GM18498 (cell line): ENCODE measurements around the gene ZNF747.

Experiments used
- ATAC-seq: cut with Tn5 transposase; IDR thresholded peaks from one replicate; pipeline ENCODE4 v1.9.1; 2021; ENCODE audit warnings: mild to moderate bottlenecking, moderate library complexity; ENCODE audit not compliant: unreplicated experiment

Gene ZNF747

GRCh38 chr16:30519120-30520049, 15.3 kb downstream of the ZNF747 start:
- no peak for ATAC-seq

GRCh38 chr16:30518552-30518951, 16.1 kb downstream of the ZNF747 start:
- ATAC-seq, result no peak

GRCh38 chr16:30515275-30515674, 19.4 kb downstream of the ZNF747 start:
- ATAC-seq, result no peak

GRCh38 chr16:30511509-30511908, 23.1 kb downstream of the ZNF747 start:
- ATAC-seq, result no peak

- no peak for ATAC-seq
These were observed 24.2 kb downstream of the ZNF747 start for GRCh38 chr16:30510376-30510938.

GRCh38 chr16:30509081-30509765, 25.4 kb downstream of the ZNF747 start:
- no peak for ATAC-seq

- ATAC-seq, result no peak
These were observed 31.0 kb downstream of the ZNF747 start for GRCh38 chr16:30503403-30504296.

GRCh38 chr16:30499284-30499683, 35.4 kb downstream of the ZNF747 start:
- ATAC-seq, result no peak

- ATAC-seq, result no peak
These were observed 39.9 kb downstream of the ZNF747 start for GRCh38 chr16:30494709-30495108.

GRCh38 chr16:30493941-30494488, 40.6 kb downstream of the ZNF747 start:
- no peak for ATAC-seq

GRCh38 chr16:30491744-30492308, 42.8 kb downstream of the ZNF747 start:
- ATAC-seq, result no peak

- no peak for ATAC-seq
These were observed 43.4 kb downstream of the ZNF747 start for GRCh38 chr16:30491229-30491628.

GRCh38 chr16:30490210-30490609, 44.4 kb downstream of the ZNF747 start:
- ATAC-seq, result no peak

- ATAC-seq, result no peak
These were observed 45.7 kb downstream of the ZNF747 start for GRCh38 chr16:30488764-30489605.

- no peak for ATAC-seq
These were observed 48.7 kb downstream of the ZNF747 start for GRCh38 chr16:30485818-30486436.

GRCh38 chr16:30484887-30485286, 49.8 kb downstream of the ZNF747 start:
- no peak for ATAC-seq

- ATAC-seq, result no peak
These were observed 52.3 kb downstream of the ZNF747 start for GRCh38 chr16:30482366-30482765.

- no peak for ATAC-seq
These were observed 53.3 kb downstream of the ZNF747 start for GRCh38 chr16:30481381-30481780.
